GM18873 (cell line): ENCODE results near the gene USP24.
"Not testable (repeated sequence)": the region's sequence is repeated elsewhere in the genome, so short reads cannot be mapped to it uniquely, and the experiment has no call there.

Experiments used
- ATAC-seq: cut with Tn5 transposase; IDR thresholded peaks from one replicate; pipeline ENCODE4 v1.9.1; 2021; ENCODE audit warnings: mild to moderate bottlenecking, moderate library complexity, moderate number of reproducible peaks; ENCODE audit not compliant: unreplicated experiment, low FRiP score

The USP24 gene

DNA sequence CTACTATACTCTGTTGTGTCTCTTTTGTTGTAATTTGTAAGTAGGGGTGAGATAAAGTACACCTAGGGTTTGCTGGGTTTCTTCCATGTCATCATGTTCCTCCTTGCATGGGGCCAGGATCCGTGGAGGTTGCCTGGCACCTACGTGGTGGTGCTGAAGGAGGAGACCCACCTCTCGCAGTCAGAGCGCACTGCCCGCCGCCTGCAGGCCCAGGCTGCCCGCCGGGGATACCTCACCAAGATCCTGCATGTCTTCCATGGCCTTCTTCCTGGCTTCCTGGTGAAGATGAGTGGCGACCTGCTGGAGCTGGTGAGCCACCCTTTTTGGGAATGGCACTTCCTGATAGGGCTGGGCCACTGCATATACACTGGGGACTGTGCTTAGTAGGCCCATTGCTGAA, 171.4 kb downstream of the USP24 start:
- ATAC-seq = no peak

DNA sequence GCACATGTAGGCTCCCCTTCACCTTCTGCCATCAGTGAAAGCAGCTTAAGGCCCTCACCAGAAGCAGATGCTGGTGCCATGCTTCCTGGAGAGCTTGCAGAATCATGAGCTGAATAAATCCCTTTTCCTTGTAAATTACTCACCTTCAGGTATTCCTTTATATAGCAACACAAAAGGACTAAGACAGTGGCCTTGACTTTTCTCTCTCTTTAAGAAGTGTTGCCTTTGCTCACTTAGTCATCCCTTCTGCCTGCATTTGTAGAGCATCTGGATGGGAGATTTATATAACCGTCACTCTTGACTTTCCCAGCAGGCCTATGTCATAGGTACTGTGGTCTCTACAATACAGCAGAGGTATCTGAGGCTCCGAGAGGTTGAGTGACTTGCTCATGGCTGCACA, 172.2 kb downstream of the USP24 start:
- no peak for ATAC-seq

DNA sequence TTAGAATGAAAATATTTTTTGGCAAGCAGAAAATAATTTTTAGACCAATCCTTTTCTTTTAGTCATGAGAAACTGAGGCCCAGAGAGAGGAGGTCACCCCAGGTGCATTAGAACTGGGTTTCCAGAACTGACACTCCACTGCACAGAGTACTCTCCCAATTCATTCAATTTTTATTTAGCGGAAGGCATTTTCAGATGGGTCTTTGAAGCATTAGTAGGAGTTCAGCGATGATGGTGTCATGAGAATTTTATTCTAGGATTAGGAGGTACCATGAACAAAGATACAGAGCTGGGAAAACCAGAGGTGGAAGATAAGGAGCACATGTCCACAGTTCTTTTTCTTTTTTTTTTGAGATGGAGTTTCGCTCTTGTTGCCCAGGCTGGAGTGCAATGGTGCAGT, 173.6 kb downstream of the USP24 start:
- ATAC-seq = no peak

DNA sequence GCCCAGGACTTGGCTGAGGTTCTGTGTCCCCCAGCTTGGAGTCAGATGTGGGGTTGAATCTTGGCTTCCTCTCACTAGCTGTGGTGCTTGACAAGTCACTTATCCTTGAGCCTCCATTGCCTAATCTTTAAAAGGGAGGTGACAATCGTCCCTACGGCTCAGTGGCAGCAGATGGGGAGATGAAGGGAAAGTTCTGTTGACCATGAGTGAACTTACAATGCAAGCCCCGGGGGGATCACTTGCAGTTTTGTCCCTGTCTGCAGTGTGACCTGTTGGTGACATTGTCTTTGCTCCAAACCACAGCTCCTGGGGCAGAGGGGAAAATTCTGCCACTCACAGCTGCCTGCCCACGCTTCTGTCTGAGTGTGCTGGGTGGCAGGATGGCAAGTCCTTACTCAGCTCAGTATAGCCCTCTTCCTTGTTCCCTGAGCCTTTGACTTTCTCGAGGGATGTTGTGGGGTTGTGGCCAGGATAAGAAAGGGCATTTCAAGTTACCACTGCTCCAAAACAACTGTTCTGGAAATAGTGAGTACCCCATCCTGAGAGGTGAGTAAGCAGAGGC, 174.2 kb downstream of the USP24 start:
- no peak for ATAC-seq

DNA sequence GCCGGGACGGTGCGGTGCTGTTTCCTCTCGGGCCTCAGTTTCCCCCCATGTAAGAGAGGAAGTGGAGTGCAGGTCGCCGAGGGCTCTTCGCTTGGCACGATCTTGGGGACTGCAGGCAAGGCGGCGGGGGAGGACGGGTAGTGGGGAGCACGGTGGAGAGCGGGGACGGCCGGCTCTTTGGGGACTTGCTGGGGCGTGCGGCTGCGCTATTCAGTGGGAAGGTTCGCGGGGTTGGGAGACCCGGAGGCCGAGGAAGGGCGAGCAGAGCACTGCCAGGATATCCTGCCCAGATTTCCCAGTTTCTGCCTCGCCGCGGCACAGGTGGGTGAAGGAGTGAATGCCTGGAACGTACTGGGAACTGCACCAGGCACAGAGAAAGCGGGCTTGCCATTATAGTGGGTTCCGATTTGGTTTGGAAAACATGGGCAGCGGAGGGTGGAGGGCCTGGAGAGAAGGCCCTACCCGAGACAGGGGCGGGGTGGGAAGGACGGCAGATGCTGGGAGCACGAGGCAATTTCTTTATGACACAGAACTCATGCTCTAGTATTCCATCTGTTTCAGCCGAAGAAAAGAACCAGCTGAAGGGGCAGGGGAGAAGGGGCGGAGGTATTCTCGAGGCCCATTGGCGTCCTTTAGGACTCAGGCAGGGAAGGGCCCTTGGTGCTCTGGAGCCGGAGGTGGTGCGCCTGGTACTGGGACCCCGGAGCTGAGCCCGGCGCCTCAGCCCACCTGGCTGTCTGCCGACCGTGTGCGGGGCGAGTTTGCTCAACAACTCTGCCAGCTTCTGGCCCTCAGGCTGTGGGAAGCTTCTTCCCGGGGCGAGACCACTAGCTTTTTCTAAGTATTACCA, 174.9 kb downstream of the USP24 start:
- no peak for ATAC-seq

DNA sequence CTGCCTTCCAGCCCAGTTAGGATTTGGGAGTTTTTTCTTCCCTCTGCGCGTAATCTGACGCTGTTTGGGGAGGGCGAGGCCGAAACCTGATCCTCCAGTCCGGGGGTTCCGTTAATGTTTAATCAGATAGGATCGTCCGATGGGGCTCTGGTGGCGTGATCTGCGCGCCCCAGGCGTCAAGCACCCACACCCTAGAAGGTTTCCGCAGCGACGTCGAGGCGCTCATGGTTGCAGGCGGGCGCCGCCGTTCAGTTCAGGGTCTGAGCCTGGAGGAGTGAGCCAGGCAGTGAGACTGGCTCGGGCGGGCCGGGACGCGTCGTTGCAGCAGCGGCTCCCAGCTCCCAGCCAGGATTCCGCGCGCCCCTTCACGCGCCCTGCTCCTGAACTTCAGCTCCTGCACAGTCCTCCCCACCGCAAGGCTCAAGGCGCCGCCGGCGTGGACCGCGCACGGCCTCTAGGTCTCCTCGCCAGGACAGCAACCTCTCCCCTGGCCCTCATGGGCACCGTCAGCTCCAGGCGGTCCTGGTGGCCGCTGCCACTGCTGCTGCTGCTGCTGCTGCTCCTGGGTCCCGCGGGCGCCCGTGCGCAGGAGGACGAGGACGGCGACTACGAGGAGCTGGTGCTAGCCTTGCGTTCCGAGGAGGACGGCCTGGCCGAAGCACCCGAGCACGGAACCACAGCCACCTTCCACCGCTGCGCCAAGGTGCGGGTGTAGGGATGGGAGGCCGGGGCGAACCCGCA, 175.7 kb downstream of the USP24 start, which contains the start of gene PCSK9:
Gene PCSK9 (plus strand): TSS at position 207 of the 741 bp plus-strand sequence. CDS start 290 bp downstream, at position 497.
- no peak for ATAC-seq

DNA sequence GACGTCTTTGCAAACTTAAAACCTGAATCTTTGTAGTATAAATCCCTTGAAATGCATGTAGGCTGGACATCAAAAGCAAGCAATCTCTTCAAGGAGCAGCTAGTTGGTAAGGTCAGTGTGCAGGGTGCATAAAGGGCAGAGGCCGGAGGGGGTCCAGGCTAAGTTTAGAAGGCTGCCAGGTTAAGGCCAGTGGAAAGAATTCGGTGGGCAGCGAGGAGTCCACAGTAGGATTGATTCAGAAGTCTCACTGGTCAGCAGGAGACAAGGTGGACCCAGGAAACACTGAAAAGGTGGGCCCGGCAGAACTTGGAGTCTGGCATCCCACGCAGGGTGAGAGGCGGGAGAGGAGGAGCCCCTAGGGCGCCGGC, 176.2 kb downstream of the USP24 start:
- ATAC-seq = no peak

DNA sequence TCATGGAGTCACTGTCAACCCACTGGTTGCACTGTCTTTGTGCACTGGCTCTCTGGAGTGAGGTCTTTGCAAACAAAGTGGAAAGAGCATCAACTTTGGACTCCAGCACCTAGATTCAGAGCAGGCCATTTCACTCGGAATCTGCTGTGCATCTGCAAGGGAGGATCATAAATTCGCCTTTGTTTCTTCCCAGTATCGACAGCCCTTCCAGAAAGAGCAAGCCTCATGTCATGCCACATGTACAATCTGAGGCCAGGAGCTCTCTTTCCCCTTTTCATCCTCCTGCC, 176.7 kb downstream of the USP24 start:
- no peak for ATAC-seq

DNA sequence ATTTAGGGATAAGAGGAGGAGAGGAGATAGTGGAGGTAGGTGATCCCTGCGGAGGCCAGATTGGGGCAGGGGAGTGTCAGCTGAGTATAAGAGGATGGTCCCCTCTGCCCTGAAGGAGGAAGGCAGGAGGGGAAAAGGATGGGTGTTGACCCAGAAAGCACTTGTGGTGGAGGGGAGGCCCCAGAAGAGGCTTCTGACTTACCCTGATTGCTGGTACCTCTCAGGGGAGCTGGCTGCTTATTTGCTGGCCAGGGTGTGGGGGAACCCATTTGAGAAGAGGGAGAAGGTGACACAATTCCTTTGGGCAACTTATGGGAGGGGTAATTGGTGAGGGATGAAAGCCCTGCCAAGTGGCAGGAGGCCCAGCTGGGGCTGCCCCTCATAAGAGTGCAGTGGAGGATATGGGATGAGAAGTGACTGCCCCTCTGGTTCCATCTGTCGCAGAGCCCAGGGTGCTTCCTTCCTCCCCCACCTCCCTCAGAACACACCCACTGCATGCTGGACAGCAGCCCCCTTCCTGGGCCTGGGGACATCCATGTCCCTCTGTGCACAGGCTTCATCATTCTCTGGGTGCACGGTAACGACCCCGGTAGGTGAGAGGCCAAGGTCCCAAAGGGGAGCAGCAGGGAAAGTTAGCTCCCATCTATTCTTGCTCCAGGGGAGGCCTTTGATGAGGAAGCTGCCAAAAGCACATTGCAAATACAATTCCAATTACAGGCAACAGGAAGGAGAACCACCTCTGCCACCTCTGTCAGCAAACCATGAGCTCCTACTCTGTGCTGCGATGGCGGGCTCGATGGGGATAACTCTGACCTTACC, 177.2 kb downstream of the USP24 start:
- no peak for ATAC-seq

DNA sequence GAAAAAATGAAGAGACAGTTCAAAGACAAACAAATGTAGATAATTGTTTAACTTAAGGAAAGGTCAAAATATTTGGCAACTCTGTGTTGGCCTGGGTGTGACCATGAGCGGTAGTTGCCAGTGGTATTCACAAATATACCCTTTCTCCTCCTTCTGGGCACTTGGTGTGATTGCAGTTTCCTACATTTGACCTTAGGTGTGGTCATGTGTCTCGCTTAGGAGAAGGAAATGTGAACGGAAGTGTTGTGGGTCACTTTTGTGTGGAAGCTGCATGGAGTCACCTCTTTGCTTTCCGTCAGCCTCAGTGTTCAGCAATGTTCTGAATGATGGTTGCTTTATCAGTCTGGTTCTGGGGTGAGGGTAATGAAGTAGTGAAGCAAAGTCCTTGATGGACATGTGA, 179.3 kb downstream of the USP24 start:
- ATAC-seq = no peak

DNA sequence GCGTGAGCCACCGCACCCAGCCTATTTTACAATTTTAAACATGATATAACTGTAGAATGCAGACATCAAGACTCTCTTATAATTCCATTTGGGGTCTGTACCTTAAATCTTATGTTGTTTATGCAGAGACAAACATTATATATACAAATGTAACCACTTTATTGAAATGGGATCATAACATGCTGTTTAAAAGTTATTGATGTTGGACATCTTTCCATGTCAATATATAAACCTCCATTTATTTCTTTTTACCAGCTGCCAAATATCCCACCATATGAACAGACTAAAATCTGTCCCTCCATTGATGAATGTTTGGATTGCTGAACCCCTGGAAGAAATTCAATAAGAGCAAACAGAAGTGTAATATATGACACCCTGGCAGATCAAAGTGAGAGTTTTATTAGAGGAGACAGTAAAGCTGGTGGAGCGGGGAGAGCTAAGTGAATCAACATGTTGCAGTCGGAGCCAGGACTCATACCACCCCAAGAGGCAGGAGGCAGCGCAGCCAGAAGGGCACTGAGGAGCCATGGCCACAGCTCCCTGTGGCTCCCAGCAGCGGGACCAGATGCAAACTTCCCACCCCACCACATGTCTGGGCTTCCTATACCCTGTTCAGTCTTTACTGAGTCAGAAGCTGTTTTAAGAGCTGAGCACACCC, 180.6 kb downstream of the USP24 start:
- ATAC-seq = no peak

DNA sequence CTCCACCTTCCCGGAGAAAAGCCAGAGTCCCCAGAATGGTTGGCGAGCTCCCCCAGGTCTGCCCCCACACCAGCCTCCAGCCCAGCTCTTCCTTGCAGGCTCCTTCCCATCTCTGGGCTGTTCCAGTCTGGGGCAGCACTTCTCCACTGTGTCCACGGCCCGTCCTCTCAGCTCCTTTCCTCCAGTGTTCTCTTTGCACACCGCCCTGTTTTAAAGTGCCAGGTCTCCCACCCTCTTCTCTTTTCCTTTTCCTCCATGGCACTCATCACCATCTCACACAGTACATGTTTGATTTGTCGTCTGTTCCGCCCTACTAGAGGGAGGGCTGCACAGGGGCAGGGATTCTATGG, 181.9 kb downstream of the USP24 start:
- no peak for ATAC-seq

DNA sequence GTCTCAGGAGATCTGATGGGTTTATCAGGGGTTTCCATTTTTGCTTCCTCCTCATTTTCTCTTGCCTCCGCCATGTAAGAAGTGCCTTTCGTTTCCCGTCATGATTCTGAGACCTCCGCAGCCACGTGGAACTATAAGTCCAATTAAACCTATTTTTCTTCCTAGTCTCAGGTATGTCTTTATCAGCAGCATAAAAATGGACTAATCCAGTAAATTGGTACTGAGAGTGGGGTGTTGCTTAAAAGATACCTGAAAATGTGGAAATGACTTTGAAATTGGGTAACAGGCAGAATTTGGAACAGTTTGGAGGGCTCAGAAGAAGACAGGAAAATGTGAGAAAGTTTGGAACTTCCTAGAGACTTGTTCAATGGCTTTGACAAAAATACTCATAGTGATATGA, 184.1 kb downstream of the USP24 start:
- not testable (repeated sequence) for ATAC-seq

DNA sequence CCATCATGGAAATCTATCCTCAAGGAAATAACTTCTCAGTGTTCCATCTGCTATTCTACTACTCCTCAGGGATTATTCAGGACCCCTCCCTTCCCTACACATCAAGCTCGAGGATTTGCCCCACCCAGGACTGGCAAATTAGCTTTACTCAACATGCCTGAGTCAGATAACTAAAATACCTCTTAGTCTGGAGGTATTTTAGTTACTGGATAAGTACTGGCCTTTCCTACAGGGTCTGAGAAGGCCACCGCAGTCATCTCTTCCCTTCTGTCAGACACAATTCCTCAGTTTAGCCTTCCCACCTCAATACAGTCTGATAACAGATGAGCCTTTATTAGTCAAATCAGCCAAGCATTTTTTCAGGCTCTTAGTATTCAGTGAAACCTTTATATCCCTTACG, 188.5 kb downstream of the USP24 start:
- not testable (repeated sequence) for ATAC-seq

DNA sequence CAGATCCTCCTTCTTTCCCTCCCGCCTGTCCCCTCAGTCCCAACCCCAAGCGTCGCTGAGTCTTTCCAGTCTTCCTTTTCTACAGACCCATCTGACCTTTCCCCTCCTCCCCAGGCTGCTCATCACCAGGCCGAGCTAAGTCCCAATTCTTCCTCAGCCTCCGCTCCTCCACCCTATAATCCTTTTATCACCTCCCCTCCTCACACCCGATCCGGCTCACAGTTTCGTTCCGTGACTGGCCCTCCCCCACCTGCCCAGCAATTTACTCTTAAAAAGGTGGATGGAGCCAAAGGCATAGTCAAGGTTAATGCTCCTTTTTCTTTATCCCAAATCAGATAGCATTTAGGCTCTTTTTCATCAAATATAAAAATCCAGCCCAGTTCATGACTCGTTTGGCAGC, 191.0 kb downstream of the USP24 start:
- ATAC-seq = not testable (repeated sequence)

DNA sequence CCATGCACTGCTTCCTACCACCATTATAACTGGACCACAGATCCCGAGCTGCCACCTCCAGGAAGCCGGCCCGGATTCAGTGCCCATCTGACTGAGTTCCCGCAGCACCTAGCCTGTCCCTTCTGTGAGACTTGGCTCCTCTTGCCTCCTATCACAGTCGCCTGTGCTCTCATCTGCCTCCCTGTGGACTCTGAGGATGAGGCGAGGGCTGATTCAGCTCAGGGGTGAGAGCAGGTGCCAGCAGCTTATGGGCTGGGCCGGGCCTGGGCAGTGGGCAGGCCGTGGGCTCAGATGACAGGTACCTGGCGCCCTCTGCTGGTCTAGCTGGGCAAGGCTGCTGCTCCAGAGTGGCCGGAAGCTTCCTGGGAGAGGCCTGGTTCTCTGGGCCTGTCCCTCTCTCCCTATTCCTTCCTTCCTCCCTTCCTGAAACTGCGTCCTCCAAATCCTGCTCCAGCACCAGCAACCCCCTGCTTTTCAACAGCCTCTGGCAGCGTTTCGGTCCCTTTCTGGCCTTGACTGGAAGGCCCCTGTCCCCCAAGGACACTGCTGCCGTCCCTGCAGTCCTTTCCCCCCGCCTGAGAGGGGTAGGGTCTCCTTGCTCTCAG, 193.1 kb downstream of the USP24 start:
- ATAC-seq = no peak

DNA sequence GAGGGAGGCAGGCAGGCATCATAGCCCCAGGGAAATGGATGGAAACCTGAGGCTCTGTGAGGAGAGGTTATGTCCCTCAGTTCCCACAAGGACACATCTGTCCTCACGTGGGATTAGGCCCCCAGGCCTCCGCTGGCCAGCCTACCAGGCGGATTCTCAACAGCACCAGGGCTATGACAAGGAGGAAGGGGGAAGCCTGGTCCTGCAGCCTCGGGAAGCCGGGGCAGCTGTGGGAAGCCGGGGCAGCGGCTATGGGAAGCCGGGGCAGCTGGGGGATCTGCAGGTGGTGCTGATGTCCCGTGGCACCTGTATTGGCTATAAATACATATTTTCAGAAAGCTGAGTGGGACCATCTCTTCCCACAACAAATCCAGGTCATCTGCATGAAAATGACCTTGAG, 196.8 kb downstream of the USP24 start:
- no peak for ATAC-seq
